HEK293 (cell line): ENCODE results near the gene SLC33A1.

Source experiments
- CTCF ChIA-PET: fragments of 350-600 bp; formaldehyde crosslinking; extraction: SDS; loops from one replicate; lab custom pipeline; 2021; ENCODE audit warnings: antibody characterized with exemption; lab: Yijun Ruan, JAX
- POLR2A ChIA-PET: fragments of 300-600 bp; formaldehyde crosslinking; extraction: SDS; loops from one replicate; lab custom pipeline; 2020; ENCODE audit warnings: antibody characterized with exemption, inconsistent platforms; lab: Yijun Ruan, JAX
- H3K27ac ChIP-seq: fragments of 200-500 bp; sonication (Bioruptor generic); 2 replicates; pipeline ENCODE4 v1.5.1; 2014; ENCODE audit warnings: low read depth, low read length, control low read depth, inconsistent platforms; ENCODE audit errors: extremely low read depth
- H3K36me3 ChIP-seq, 2 experiments: fragments of 200-500 bp in 1 of 2; sonication (Bioruptor generic) in 1 of 2; 1 replicate in 1 of 2; 2 replicates in 1 of 2; pipeline ENCODE4 v1.5.1; 2014 to 2017; ENCODE audit warnings: inconsistent platforms in 2 of 2, low read length in 2 of 2; ENCODE audit not compliant: control insufficient read depth in 2 of 2, insufficient read depth in 1 of 2
- H3K4me1 ChIP-seq: fragments of 200-500 bp; sonication (Bioruptor generic); 2 replicates; pipeline ENCODE4 v1.5.1; 2014; ENCODE audit warnings: mild to moderate bottlenecking, low read length, inconsistent platforms; ENCODE audit not compliant: control insufficient read depth, insufficient read depth
- H3K4me3 ChIP-seq: 2 replicates; pipeline ENCODE4 v1.5.1; 2011; ENCODE audit warnings: low read depth, mild to moderate bottlenecking, control low read depth, low read length, moderate library complexity
- H3K9me3 ChIP-seq: fragments of 200-500 bp; sonication (Bioruptor generic); 2 replicates; pipeline ENCODE4 v1.5.1; 2014; ENCODE audit warnings: low read depth, low read length, inconsistent platforms; ENCODE audit not compliant: control insufficient read depth, insufficient read depth
- HOXA7 ChIP-seq: sonication (generic); formaldehyde crosslinking; IDR thresholded peaks from 2 replicates; pipeline ENCODE4 v1.8.1; 2022; ENCODE audit warnings: missing genetic modification reagents, borderline replicate concordance
- KLF16 ChIP-seq: fragments of 450-650 bp; formaldehyde crosslinking; IDR thresholded peaks from 2 replicates; pipeline ENCODE4 v1.5.1; 2017; ENCODE audit warnings: missing biosample characterization, missing genetic modification characterization
- SP7 ChIP-seq: fragments of 450-650 bp; formaldehyde crosslinking; IDR thresholded peaks from 2 replicates; pipeline ENCODE4 v1.5.1; 2016; ENCODE audit warnings: missing biosample characterization, missing genetic modification characterization
- ZBTB20 ChIP-seq: fragments of 450-650 bp; formaldehyde crosslinking; IDR thresholded peaks from 2 replicates; pipeline ENCODE4 v1.5.1; 2016; ENCODE audit warnings: missing biosample characterization, missing genetic modification characterization
- ZFHX2 ChIP-seq: fragments of 450-650 bp; formaldehyde crosslinking; conservative IDR thresholded peaks from 2 replicates; pipeline ENCODE4 v1.5.1; 2016; ENCODE audit warnings: missing biosample characterization, missing genetic modification characterization
- ZFP37 ChIP-seq: fragments of 450-650 bp; formaldehyde crosslinking; IDR thresholded peaks from 2 replicates; pipeline ENCODE4 v1.5.1; 2016; ENCODE audit warnings: missing biosample characterization, missing genetic modification characterization
- ZIC2 ChIP-seq: fragments of 450-650 bp; formaldehyde crosslinking; IDR thresholded peaks from 2 replicates; pipeline ENCODE4 v1.5.1; 2016; ENCODE audit warnings: missing biosample characterization, missing genetic modification characterization
- ZNF10 ChIP-seq: fragments of 450-650 bp; formaldehyde crosslinking; IDR thresholded peaks from 2 replicates; pipeline ENCODE4 v1.5.1; 2017; ENCODE audit warnings: missing biosample characterization, missing genetic modification characterization
- ZNF169 ChIP-seq: fragments of 450-650 bp; formaldehyde crosslinking; IDR thresholded peaks from 2 replicates; pipeline ENCODE4 v1.5.1; 2016; ENCODE audit warnings: missing biosample characterization, missing genetic modification characterization
- ZNF184 ChIP-seq: fragments of 450-650 bp; IDR thresholded peaks from 2 replicates; pipeline ENCODE4 v1.5.1; 2018; ENCODE audit warnings: missing biosample characterization, mild to moderate bottlenecking, missing genetic modification characterization
- ZNF211 ChIP-seq: fragments of 450-650 bp; formaldehyde crosslinking; IDR thresholded peaks from 2 replicates; pipeline ENCODE4 v1.5.1; 2016; ENCODE audit warnings: low read depth, missing biosample characterization, missing genetic modification characterization
- ZNF302 ChIP-seq: fragments of 450-650 bp; formaldehyde crosslinking; IDR thresholded peaks from 2 replicates; pipeline ENCODE4 v1.5.1; 2016; ENCODE audit warnings: missing biosample characterization, missing genetic modification characterization, low read depth
- ZNF335 ChIP-seq: fragments of 450-650 bp; formaldehyde crosslinking; conservative IDR thresholded peaks from 2 replicates; pipeline ENCODE4 v1.5.1; 2016; ENCODE audit warnings: missing biosample characterization, missing genetic modification characterization
- ZNF37A ChIP-seq: fragments of 450-650 bp; IDR thresholded peaks from 2 replicates; pipeline ENCODE4 v1.5.1; 2018; ENCODE audit warnings: missing biosample characterization, missing genetic modification characterization
- ZNF416 ChIP-seq: fragments of 450-650 bp; formaldehyde crosslinking; IDR thresholded peaks from 2 replicates; pipeline ENCODE4 v1.5.1; 2016; ENCODE audit warnings: missing biosample characterization, missing genetic modification characterization
- ZNF501 ChIP-seq: fragments of 450-650 bp; formaldehyde crosslinking; IDR thresholded peaks from 2 replicates; pipeline ENCODE4 v1.5.1; 2016; ENCODE audit warnings: missing biosample characterization, missing genetic modification characterization
- ZNF549 ChIP-seq: fragments of 450-650 bp; IDR thresholded peaks from 2 replicates; pipeline ENCODE4 v1.5.1; 2018; ENCODE audit warnings: missing biosample characterization, missing genetic modification characterization, mild to moderate bottlenecking, inconsistent platforms, moderate library complexity
- ZNF600 ChIP-seq: fragments of 450-650 bp; formaldehyde crosslinking; IDR thresholded peaks from 2 replicates; pipeline ENCODE4 v1.5.1; 2016; ENCODE audit warnings: missing biosample characterization, missing genetic modification characterization
- ZNF610 ChIP-seq: fragments of 450-650 bp; formaldehyde crosslinking; IDR thresholded peaks from 2 replicates; pipeline ENCODE4 v1.5.1; 2016; ENCODE audit warnings: missing biosample characterization, missing genetic modification characterization, borderline replicate concordance
- ZNF660 ChIP-seq: fragments of 450-650 bp; IDR thresholded peaks from 2 replicates; pipeline ENCODE4 v1.5.1; 2018; ENCODE audit warnings: missing biosample characterization, mild to moderate bottlenecking, missing genetic modification characterization
- ZNF670 ChIP-seq: fragments of 450-650 bp; formaldehyde crosslinking; IDR thresholded peaks from 2 replicates; pipeline ENCODE4 v1.5.1; 2016; ENCODE audit warnings: missing biosample characterization, missing genetic modification characterization, low read depth
- ZNF768 ChIP-seq: fragments of 450-650 bp; formaldehyde crosslinking; IDR thresholded peaks from 2 replicates; pipeline ENCODE4 v1.5.1; 2018; ENCODE audit warnings: missing biosample characterization, mild to moderate bottlenecking, missing genetic modification characterization
- ZSCAN30 ChIP-seq: fragments of 450-650 bp; IDR thresholded peaks from 2 replicates; pipeline ENCODE4 v1.5.1; 2018; ENCODE audit warnings: missing biosample characterization, mild to moderate bottlenecking, missing genetic modification characterization, moderate library complexity
- TF ChIP-seq, protein P1 (sequence below): fragments of 450-650 bp; formaldehyde crosslinking; IDR thresholded peaks from 2 replicates; pipeline ENCODE4 v1.5.1; 2017; ENCODE audit warnings: missing biosample characterization, mild to moderate bottlenecking, missing genetic modification characterization, moderate library complexity
- TF ChIP-seq, protein P2 (sequence below): fragments of 450-650 bp; formaldehyde crosslinking; IDR thresholded peaks from 2 replicates; pipeline ENCODE4 v1.5.1; 2017; ENCODE audit warnings: missing biosample characterization, missing genetic modification characterization
- TF ChIP-seq, protein P3 (sequence below): IDR thresholded peaks from 2 replicates; pipeline ENCODE4 v1.6.1; 2011; ENCODE audit warnings: mild to moderate bottlenecking, low read depth, low read length, borderline replicate concordance
- TF ChIP-seq, protein P4 (sequence below): fragments of 450-650 bp; formaldehyde crosslinking; IDR thresholded peaks from 2 replicates; pipeline ENCODE4 v1.5.1; 2016; ENCODE audit warnings: missing biosample characterization, missing genetic modification characterization
- TF ChIP-seq, protein P5 (sequence below): fragments of 450-650 bp; formaldehyde crosslinking; optimal IDR thresholded peaks from 2 replicates; pipeline ENCODE3; 2016; ENCODE audit warnings: missing biosample characterization, mild to moderate bottlenecking, missing genetic modification characterization

Gene SLC33A1

DNA sequence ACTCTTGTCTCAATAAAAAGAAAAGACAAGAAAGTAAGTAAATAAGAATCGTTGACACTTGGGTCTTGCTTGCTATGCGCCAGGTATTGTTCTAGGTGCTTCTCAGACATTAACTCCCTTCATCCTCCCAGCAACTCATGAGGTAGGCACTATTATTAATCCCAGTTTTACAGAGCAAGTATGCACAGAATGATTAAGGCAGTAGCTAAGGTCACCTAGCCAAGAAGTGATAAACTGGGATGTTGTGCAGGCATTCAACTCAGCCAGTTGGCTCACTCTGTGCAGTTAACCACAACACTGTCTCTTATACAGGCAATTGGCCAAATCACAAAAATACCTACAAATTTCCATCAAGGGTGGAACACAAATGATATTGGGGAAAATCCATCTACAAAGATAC lies 46.4 kb downstream of the SLC33A1 start:
- POLR2A ChIA-PET = no interaction called here
- H3K27ac ChIP-seq = no peak overlapping the region
- H3K4me3 ChIP-seq = no peak overlapping the region
- no peaks in the 10 kb centered on the region for H3K9me3 ChIP-seq
- no peaks in the 10 kb centered on the region for H3K36me3 ChIP-seq
- TF ChIP-seq, protein P1, sequence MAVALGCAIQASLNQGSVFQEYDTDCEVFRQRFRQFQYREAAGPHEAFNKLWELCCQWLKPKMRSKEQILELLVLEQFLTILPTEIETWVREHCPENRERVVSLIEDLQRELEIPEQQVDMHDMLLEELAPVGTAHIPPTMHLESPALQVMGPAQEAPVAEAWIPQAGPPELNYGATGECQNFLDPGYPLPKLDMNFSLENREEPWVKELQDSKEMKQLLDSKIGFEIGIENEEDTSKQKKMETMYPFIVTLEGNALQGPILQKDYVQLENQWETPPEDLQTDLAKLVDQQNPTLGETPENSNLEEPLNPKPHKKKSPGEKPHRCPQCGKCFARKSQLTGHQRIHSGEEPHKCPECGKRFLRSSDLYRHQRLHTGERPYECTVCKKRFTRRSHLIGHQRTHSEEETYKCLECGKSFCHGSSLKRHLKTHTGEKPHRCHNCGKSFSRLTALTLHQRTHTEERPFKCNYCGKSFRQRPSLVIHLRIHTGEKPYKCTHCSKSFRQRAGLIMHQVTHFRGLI = no peak
- TF ChIP-seq ZNF335 (tag by site-specific recombination) (0 out of 2 replicates have a peak, but pooled peaks have one; percentile 19), ZNF416 (tag by site-specific recombination) (no peak)
- H3K4me1 ChIP-seq = no peaks in the 10 kb centered on the region
- CTCF ChIA-PET = no interaction called here

DNA sequence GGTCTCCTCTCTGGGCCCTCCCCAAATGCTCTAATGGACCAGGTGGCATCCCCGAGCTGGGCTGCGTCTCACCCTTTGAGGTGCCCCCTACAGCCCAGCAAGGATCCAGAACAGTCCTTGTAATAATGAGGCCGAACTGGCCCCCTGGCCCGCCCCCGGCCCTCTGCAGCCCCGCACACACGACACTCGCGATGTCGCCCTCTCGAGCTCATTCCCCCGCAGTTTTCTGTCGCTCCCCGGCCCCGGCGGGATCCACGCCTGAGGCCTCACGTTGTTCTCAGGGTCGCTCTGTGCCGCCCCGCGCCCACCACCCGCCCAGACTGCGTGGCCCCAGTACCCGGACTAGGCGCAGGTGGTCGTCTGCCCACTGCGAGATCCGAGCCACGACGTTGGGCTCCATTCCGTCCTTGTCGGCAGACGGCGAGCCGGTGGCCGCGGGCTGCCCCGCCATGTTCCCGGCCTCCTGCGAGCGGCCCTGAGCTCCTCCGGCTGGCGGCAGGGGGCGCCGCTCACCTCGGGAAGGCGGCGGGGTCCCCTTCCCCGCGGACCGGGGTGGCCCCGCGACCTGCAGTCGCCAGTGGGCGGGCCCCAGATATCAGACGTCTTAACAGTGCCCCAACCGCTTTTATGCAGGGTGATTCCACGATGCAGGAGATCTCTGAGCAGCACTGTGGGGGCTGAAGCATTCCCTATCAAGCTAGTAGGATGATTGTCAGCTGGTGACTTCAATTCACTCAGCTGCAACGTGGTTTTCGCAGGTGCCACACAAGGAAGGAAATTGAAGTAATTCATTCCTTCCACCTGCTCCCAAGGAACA lies 48.2 kb downstream of the SLC33A1 start, which contains the start of gene C3orf33:
Gene C3orf33, minus strand, starts transcription at position 477 of the 817 bp plus-strand sequence. Its CDS starts 26 bp downstream, at position 451.
- Histone ChIP-seq H3K9me3 (no peaks in the 10 kb centered on the region), H3K4me3 (peak within 1 kb of the TSS; percentile 61), H3K4me1 (no peaks in the 10 kb centered on the region), H3K36me3 (peaks cover 0 to 13% of the 10 kb centered on the region in 2 experiments), H3K27ac (peak within 1 kb of the TSS; percentile 58; the same call in 1 of the 2 replicates)
- CTCF ChIA-PET = interaction anchor here (0.5 to 2.3 kb wide), 35 partner anchors 8 to 1845 kb away, joined by 3 to 19 read pairs (median 3); partner anchors contain the start of genes GMPS and SLC33A1
- POLR2A ChIA-PET = interaction anchor here (0.7 to 1.7 kb wide), 8 partner anchors 9 to 71 kb away, joined by 3 to 12 read pairs (median 4); partner anchors contain the start of genes GMPS, PLCH1 and SLC33A1
- TF ChIP-seq ZNF169 (tag by site-specific recombination) (no peak), ZFP37 (tag by site-specific recombination) (0 out of 2 replicates have a peak, but pooled peaks have one; percentile 46), ZNF302 (tag by site-specific recombination) (no peak), ZNF184 (tag by site-specific recombination) (no peak), SP7 (tag by site-specific recombination) (0 out of 2 replicates have a peak, but pooled peaks have one; percentile 7), ZIC2 (tag by site-specific recombination) (0 out of 2 replicates have a peak, but pooled peaks have one; percentile 28), ZNF10 (no peak), ZNF660 (tag by site-specific recombination) (peak; percentile 80), ZFHX2 (tag by site-specific recombination) (peak; percentile 54), ZNF37A (no peak), ZNF670 (tag by site-specific recombination) (no peak), ZSCAN30 (tag by site-specific recombination) (peak; percentile 86), ZNF768 (tag by site-specific recombination) (no peak), ZNF600 (tag by site-specific recombination) (0 out of 2 replicates have a peak, but pooled peaks have one; percentile 27), KLF16 (tag by site-specific recombination) (no peak), ZNF549 (tag by site-specific recombination) (no peak), ZNF501 (tag by site-specific recombination) (0 out of 2 replicates have a peak, but pooled peaks have one; percentile 50), ZNF610 (no peak), ZNF211 (tag by site-specific recombination) (no peak), ZBTB20 (peak; percentile 54; the same call in 1 of the 2 replicates), HOXA7 (no peak)
- TF ChIP-seq, protein P2, sequence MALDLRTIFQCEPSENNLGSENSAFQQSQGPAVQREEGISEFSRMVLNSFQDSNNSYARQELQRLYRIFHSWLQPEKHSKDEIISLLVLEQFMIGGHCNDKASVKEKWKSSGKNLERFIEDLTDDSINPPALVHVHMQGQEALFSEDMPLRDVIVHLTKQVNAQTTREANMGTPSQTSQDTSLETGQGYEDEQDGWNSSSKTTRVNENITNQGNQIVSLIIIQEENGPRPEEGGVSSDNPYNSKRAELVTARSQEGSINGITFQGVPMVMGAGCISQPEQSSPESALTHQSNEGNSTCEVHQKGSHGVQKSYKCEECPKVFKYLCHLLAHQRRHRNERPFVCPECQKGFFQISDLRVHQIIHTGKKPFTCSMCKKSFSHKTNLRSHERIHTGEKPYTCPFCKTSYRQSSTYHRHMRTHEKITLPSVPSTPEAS (tag by site-specific recombination) = no peak
- TF ChIP-seq, protein P3, sequence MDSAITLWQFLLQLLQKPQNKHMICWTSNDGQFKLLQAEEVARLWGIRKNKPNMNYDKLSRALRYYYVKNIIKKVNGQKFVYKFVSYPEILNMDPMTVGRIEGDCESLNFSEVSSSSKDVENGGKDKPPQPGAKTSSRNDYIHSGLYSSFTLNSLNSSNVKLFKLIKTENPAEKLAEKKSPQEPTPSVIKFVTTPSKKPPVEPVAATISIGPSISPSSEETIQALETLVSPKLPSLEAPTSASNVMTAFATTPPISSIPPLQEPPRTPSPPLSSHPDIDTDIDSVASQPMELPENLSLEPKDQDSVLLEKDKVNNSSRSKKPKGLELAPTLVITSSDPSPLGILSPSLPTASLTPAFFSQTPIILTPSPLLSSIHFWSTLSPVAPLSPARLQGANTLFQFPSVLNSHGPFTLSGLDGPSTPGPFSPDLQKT = no peak
- TF ChIP-seq, protein P4, sequence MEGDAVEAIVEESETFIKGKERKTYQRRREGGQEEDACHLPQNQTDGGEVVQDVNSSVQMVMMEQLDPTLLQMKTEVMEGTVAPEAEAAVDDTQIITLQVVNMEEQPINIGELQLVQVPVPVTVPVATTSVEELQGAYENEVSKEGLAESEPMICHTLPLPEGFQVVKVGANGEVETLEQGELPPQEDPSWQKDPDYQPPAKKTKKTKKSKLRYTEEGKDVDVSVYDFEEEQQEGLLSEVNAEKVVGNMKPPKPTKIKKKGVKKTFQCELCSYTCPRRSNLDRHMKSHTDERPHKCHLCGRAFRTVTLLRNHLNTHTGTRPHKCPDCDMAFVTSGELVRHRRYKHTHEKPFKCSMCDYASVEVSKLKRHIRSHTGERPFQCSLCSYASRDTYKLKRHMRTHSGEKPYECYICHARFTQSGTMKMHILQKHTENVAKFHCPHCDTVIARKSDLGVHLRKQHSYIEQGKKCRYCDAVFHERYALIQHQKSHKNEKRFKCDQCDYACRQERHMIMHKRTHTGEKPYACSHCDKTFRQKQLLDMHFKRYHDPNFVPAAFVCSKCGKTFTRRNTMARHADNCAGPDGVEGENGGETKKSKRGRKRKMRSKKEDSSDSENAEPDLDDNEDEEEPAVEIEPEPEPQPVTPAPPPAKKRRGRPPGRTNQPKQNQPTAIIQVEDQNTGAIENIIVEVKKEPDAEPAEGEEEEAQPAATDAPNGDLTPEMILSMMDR (tag by site-specific recombination) = peak; percentile 85
- TF ChIP-seq, protein P5, sequence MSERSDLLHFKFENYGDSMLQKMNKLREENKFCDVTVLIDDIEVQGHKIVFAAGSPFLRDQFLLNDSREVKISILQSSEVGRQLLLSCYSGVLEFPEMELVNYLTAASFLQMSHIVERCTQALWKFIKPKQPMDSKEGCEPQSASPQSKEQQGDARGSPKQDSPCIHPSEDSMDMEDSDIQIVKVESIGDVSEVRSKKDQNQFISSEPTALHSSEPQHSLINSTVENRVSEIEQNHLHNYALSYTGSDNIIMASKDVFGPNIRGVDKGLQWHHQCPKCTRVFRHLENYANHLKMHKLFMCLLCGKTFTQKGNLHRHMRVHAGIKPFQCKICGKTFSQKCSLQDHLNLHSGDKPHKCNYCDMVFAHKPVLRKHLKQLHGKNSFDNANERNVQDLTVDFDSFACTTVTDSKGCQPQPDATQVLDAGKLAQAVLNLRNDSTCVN (tag by site-specific recombination) = peak; percentile 43
